Spinal cord (tissue), 10 donors: Measurements from ENCODE around the gene ARL16. TPM values are rescaled to one million over a fixed set of nuclear protein-coding genes. Genes with fewer than 3 reads are reported as not detected.

Experiments
- DNase-seq, 6 donors: peaks; one replicate each; pipeline versions ENCODE4 v3.0.0 to v3.0.0-alpha.2; 2013 to 2015; ENCODE audit warnings: low spot score in 6 of 6, low read depth in 4 of 6
- H3K27ac ChIP-seq: one replicate; pipeline ENCODE4 v1.5.1; 2013; ENCODE audit warnings: low read depth, low read length, control low read depth
- H3K27me3 ChIP-seq: one replicate; pipeline ENCODE4 v1.6.1; 2013; ENCODE audit warnings: low read length; ENCODE audit not compliant: control insufficient read depth, insufficient read depth
- H3K36me3 ChIP-seq: one replicate; pipeline ENCODE4 v1.6.1; 2013; ENCODE audit warnings: low read length; ENCODE audit not compliant: control insufficient read depth, insufficient read depth
- H3K4me1 ChIP-seq: one replicate; pipeline ENCODE4 v1.6.1; 2013; ENCODE audit warnings: low read length; ENCODE audit not compliant: control insufficient read depth, insufficient read depth
- H3K4me3 ChIP-seq: one replicate; pipeline ENCODE4 v1.5.1; 2013; ENCODE audit warnings: low read depth, low read length, control low read depth
- H3K9me3 ChIP-seq: one replicate; pipeline ENCODE4 v1.6.1; 2013; ENCODE audit warnings: low read length; ENCODE audit not compliant: control insufficient read depth, insufficient read depth
- WGBS: methylation state at CpG from one replicate; pipeline ENCODE4 v1.1.5; 2013; ENCODE audit warnings: missing lambda C conversion rate; ENCODE audit not compliant: insufficient coverage; 5-methylcytosine and 5-hydroxymethylcytosine counted together
- polyA plus RNA-seq, 2 donors: library from polyadenylated mRNA; unstranded; fragments of 120-200 nt; gene quantifications; one replicate each; pipeline ENCODE4 v1.2.1, GENCODE V29; 2013; ENCODE audit not compliant: insufficient read length in 2 of 2
- total RNA-seq, 2 donors: library from RNA; depleted of rRNA in 1 of 2; stranded (reverse); fragments of 120-200 nt in 1 of 2; fragments of >200 nt in 1 of 2; gene quantifications; one replicate each; pipeline versions ENCODE4 v1.2.3 to v1.2.4, GENCODE V29; 2013 to 2014
- donor health status: healthy.

ARL16 gene
- total and polyA plus RNA-seq, 4 donors: 43.2 to 69.1 (median 60.9) TPM

GRCh38 chr17:81713004-81713555 lies 29.5 kb upstream of the ARL16 start:
- Histone ChIP-seq H3K36me3 (peaks cover 57% of the 10 kb centered on the region), H3K27ac (peak overlapping the region; percentile 57), H3K4me3 (peak overlapping the region; percentile 50), H3K4me1 (peaks cover 41% of the 10 kb centered on the region), H3K27me3 (peaks cover 11% of the 10 kb centered on the region), H3K9me3 (no peaks in the 10 kb centered on the region)
- peak in 1 of 6 donors; percentile 54 for DNase-seq
- WGBS: 29% methylated on average over 16 of the region's 18 CpGs

- 2% methylated on average over 38 of the region's 41 CpGs for WGBS
- Histone ChIP-seq H3K4me1 (peaks cover 41% of the 10 kb centered on the region), H3K9me3 (no peaks in the 10 kb centered on the region), H3K4me3 (peak overlapping the region; percentile 50), H3K27ac (peak overlapping the region; percentile 57), H3K36me3 (peaks cover 57% of the 10 kb centered on the region), H3K27me3 (peaks cover 11% of the 10 kb centered on the region)
- DNase-seq: peak in 1 of 6 donors; percentile 27
Observed at GRCh38 chr17:81712468-81713003, 28.9 kb upstream of the ARL16 start.

GRCh38 chr17:81711814-81712467 lies 28.3 kb upstream of the ARL16 start, which contains the start of gene SLC25A10:
Gene SLC25A10, plus strand, starts transcription at chr17:81712284. Its CDS starts 143 bp downstream, at chr17:81712427.
- H3K27me3 ChIP-seq: peaks cover 11% of the 10 kb centered on the region
- peak within 1 kb of the TSS; percentile 50 for H3K4me3 ChIP-seq
- peak within 1 kb of the TSS; percentile 57 for H3K27ac ChIP-seq
- under 1% methylated on average over 89 of the region's 89 CpGs for WGBS
- peaks cover 41% of the 10 kb centered on the region for H3K4me1 ChIP-seq
- peaks cover 57% of the 10 kb centered on the region for H3K36me3 ChIP-seq
- DNase-seq: peak; percentile 52 to 94 (median 74)
- H3K9me3 ChIP-seq: no peaks in the 10 kb centered on the region

- H3K27ac ChIP-seq: no peak overlapping the region
- no peak for DNase-seq
Observed at GRCh38 chr17:81710514-81711308, 27.1 kb upstream of the ARL16 start.

GRCh38 chr17:81708739-81709185 lies 25.2 kb upstream of the ARL16 start:
- WGBS: 86% methylated on average over 17 of the region's 17 CpGs
- H3K36me3 ChIP-seq: peaks cover 53% of the 10 kb centered on the region
- no peaks in the 10 kb centered on the region for H3K9me3 ChIP-seq
- H3K4me1 ChIP-seq: peaks cover 40% of the 10 kb centered on the region
- H3K27ac ChIP-seq: no peak overlapping the region
- peaks cover 11% of the 10 kb centered on the region for H3K27me3 ChIP-seq
- no peak overlapping the region for H3K4me3 ChIP-seq
- no peak for DNase-seq

More at GRCh38 chr17:81710514-81711308, 27.1 kb upstream of the ARL16 start:
- H3K4me1 ChIP-seq: peaks cover 41% of the 10 kb centered on the region
- no peaks in the 10 kb centered on the region for H3K9me3 ChIP-seq
- peaks cover 57% of the 10 kb centered on the region for H3K36me3 ChIP-seq
- H3K27me3 ChIP-seq: peaks cover 11% of the 10 kb centered on the region
- WGBS: 7% methylated on average over 28 of the region's 29 CpGs
- no peak overlapping the region for H3K4me3 ChIP-seq

GRCh38 chr17:81707725-81708646 lies 24.4 kb upstream of the ARL16 start:
- H3K36me3 ChIP-seq: peaks cover 48% of the 10 kb centered on the region
- 89% methylated on average over 24 of the region's 25 CpGs for WGBS
- DNase-seq: no peak
- no peak overlapping the region for H3K4me3 ChIP-seq
- H3K9me3 ChIP-seq: no peaks in the 10 kb centered on the region
- no peak overlapping the region for H3K27ac ChIP-seq
- peaks cover 34% of the 10 kb centered on the region for H3K4me1 ChIP-seq
- H3K27me3 ChIP-seq: peaks cover 11% of the 10 kb centered on the region

- Histone ChIP-seq H3K4me3 (no peak overlapping the region), H3K27ac (no peak overlapping the region), H3K27me3 (peaks cover 11% of the 10 kb centered on the region), H3K36me3 (peaks cover 58% of the 10 kb centered on the region), H3K4me1 (peaks cover 37% of the 10 kb centered on the region), H3K9me3 (no peaks in the 10 kb centered on the region)
- WGBS: 92% methylated on average over 53 of the region's 54 CpGs
- no peak for DNase-seq
Observed at GRCh38 chr17:81706757-81707624, 23.4 kb upstream of the ARL16 start.

GRCh38 chr17:81706232-81706611 lies 22.6 kb upstream of the ARL16 start:
- Histone ChIP-seq H3K36me3 (peaks cover 65% of the 10 kb centered on the region), H3K4me3 (no peak overlapping the region), H3K4me1 (peaks cover 39% of the 10 kb centered on the region), H3K27ac (no peak overlapping the region), H3K27me3 (peaks cover 10% of the 10 kb centered on the region), H3K9me3 (no peaks in the 10 kb centered on the region)
- no peak for DNase-seq
- 97% methylated on average over 17 of the region's 17 CpGs for WGBS
